Measurements from ENCODE around the gene SLCO2B1.

The SLCO2B1 gene

GRCh38 chr11:75145196-75145971, 5.5 kb upstream of the SLCO2B1 start:
- DNase-seq (ENCODE audit: low read depth, low spot score): no peak

DNA sequence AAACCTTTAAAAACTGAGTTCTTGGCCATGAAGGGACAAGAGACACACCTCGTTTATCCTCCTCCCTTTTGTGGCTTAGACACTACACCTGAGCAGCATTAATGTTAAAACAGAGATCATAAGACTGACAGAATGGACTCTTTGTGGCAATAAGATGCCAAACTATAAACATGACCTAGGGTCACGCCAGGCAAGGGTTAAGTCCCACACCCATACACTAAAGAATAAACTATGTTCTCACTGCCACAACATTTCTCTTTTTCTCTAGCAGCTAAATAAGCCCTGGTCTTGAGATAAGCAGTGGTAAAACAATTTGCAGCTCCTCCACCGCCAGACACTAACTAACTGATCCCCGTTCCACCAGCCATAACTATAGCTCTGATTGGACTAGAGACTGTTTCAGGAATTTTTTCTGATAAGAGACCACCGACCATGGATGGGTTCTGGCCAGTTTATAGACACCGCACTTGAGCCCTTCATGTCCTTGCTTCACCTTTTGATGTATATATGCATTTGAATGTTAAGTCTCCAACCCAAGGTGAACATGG, 4.9 kb upstream of the SLCO2B1 start:
- DNase-seq (ENCODE audit: low read depth, low spot score): no peak

- DNase-seq (ENCODE audit: low read depth, low spot score): no peak
These were observed 4.2 kb upstream of the SLCO2B1 start for GRCh38 chr11:75146711-75147110.

DNA sequence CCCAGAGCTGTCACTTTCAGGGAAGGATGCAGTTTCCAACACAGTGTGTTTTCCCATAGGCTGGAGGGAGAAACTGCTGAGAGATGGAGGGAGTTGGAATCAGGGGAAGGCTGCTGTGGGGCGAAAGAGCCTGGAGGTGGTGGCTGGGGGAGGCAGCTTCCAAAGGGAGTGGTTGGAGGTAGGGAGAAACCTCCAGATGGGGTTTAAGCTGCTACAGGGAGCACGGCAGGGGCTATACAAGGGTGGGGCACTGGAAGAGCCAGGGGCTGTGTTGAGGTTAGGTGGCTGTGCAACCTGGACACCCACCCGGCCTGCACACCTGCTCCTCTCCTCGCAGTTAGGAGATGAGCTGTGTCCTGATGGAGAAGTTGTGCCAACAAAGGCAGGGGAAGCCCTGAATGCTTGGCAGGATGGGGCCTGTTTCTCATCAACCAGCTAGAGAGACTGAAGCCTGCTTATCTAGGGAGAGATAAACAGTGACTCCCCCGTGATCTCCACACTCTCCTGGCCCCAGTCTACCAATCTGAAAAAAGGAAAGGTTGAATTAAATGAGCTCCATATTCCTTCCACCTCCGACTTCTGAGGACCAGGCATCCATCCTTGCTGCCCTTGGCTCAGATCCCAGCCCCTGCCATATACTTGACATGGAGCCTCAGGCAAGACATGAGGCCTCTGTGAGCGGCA, 3.6 kb upstream of the SLCO2B1 start:
- DNase-seq (ENCODE audit: low read depth, low spot score): no peak

DNA sequence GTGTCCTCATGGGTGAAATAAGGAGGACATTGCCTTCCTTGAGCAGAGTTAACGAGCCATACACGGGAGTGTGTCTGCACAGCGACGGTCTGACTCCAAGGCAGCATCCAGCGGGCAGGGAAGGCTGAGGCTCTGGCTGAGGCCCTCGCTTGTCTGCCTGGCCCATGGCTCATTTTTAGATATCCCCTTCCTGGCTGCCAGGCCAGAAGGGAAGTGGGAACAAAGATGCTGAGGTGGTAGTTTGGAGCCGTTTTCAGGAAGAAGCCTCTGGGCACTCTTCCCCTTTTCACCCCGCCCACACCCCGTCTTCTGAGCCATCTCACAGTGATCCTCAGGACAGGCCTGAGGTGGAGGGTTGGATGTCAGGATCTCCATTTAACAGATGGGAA, 3.0 kb upstream of the SLCO2B1 start:
- no peak for DNase-seq (ENCODE audit: low read depth, low spot score)

DNA sequence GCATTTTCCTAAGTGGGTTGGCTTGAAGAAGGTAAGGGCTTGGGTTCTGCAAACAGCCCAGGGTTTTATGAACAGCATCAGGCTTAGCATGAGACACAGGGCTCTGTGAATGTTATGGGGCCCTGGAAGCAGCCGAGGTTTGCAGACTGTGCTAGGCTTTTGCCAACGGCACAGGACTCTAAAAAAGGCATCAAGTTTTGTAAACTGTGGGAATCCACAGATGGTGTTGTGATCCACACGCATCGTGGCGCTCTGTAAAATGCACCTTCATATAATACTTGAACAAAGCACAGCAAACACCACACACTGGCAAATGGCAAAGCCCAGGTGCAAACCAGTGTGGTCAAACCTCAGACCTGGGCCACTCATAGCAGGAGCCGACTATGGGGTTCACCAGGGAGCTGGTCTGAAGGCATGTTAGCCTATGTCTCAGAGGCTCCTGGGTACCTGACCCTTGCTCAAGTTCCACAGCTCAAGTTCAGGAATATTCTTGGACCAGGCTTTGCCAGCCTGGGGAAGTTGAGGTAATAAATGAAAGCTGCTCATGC, 2.4 kb upstream of the SLCO2B1 start:
- no peak for DNase-seq (ENCODE audit: low read depth, low spot score)

DNA sequence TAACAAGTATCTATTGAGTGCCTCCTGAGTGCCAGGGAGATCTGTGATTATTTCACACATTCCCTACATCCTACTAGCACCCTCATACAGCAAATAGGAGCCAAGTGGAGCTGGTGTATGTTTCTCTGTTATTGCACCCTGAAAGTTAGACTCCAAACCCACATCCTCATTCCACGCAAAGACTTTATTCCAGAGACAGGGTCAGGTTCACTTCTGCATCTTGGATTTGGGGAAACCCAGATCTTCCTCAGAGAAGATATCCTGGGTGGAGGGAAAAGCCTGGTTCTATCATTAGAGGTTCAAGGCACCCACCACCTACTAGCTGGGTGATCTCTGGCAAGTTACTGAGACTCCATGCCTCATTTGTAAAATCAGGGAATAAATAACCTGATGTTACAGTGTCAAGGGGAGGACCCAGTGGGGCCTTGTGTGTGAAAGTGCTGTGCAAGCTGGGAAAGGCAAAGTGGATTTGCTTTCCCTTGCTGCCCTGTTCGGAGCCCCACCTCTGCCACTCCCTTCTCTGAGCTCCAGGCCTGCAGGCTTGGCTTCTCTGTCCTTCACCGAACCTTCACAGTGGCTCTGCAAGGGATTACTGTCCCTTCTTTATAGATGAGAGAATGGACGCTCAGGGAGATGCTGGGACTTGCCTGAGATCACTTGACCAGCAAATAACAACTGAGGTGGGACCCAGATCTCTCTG, 991 bp upstream of the SLCO2B1 start:
- no peak for DNase-seq (ENCODE audit: low read depth, low spot score)

GRCh38 chr11:75151346-75152047, 590 bp downstream of the SLCO2B1 start:
- DNase-seq (ENCODE audit: low read depth, low spot score): no peak

- no peak for DNase-seq (ENCODE audit: low read depth, low spot score)
These were observed 1.2 kb downstream of the SLCO2B1 start for GRCh38 chr11:75152090-75152489.

DNA sequence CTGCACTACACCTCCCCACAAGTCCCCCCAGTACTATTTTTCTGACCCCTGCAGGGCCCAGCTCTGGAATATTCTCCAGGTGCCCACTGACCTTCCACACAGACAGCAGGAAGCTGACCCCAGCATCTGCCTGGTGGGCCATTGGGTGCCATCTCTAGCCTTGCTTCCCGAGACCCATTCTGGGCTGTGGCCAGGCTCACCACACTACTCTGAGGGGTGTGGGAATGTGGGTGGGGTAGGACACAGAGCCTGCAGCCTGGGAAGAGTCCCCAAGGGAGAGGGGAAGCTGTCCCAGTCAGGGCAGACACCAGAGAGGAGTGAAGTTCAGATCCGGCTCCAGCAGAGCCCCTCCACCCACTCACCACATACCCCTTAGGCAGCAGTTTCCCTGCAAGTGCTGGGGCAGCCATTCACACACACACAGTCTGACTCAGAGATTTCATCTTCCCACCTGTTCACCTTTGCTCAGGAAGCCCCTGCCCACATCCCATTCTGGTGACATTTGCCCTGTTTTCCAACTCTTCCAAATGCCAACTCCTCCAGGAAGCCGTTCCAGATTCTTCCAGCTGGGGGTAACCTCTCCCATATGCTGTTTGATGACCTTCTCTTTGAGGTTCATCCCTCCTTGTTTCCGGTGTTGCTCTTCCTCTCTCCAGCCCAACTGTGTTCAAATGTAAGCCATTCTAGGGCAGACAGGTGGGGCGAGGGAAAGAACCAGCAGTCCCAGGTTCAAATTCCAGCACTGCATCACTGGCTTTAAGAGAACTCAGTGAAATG, 1.9 kb downstream of the SLCO2B1 start:
- no peak for DNase-seq (ENCODE audit: low read depth, low spot score)

DNA sequence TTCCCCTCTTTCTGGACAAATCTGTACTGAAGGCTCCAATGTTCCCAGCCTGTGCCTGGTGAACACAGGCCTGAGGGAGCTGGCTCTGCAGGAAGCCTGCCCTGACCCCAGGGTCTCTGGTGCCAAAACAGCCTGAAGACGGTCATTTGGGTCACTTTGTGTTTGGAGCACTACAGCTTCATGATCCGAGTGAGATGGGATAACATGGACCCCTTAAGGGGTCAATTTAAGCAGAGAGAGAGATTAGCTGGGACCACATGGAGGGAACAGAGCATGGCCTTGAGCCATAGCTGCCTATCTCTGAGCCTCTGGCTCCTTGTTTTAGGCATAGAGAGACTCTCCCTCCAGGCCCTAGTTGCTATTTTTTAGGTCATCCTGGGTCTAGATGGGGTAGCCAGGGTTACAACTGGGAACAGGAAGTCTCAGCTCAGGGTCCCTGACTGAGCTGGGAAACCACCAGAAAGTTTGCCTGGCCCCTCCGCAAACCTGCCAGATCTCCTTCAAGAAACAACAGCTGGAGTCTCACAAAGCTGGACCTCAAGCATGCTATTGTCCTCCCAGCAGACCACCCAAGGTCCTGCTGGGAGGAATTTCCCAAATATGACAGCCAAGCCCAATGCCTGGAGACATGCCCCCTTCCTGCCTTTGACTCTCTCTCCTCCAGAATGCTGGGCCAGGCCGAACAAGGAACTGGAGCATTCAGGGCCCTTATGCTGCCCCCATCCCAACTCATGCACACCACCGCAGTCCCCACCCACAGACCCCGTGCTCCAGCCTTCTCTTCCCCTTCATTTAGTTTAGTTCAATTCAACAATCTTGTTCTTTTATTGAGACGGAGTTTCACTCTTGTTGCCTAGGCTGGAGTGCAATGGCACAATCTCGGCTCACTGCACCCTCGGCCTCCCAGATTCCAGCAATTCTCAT, 4.0 kb downstream of the SLCO2B1 start:
- DNase-seq (ENCODE audit: low read depth, low spot score): no peak

GRCh38 chr11:75155570-75156422, 4.9 kb downstream of the SLCO2B1 start:
- DNase-seq (ENCODE audit: low read depth, low spot score): no peak

DNA sequence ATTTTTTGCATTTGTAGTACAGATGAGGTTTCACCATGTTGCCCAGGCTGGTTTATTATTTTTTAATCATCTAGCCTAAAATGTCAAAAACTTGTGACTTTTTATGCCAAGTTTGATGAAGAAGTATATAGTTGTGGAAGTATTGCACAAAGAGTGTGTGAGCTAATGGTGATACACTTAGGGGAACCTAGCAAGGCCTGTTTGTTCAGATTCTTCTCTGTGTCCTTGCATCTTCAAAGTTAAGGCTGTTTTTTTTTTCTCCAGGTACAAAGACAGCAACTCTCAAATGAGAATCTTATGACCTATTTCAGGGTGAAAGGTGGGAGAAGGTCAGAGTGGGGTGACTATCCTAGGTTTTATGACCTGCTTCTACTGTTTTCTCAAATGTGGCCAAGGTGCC, 7.3 kb downstream of the SLCO2B1 start:
- DNase-seq (ENCODE audit: low read depth, low spot score): no peak

- DNase-seq (ENCODE audit: low read depth, low spot score): no peak
These were observed 7.8 kb downstream of the SLCO2B1 start for GRCh38 chr11:75158696-75159150.

- no peak for DNase-seq (ENCODE audit: low read depth, low spot score)
These were observed 8.4 kb downstream of the SLCO2B1 start for GRCh38 chr11:75159151-75159953.

- no peak for DNase-seq (ENCODE audit: low read depth, low spot score)
These were observed 9.4 kb downstream of the SLCO2B1 start for GRCh38 chr11:75160220-75160757.

DNA sequence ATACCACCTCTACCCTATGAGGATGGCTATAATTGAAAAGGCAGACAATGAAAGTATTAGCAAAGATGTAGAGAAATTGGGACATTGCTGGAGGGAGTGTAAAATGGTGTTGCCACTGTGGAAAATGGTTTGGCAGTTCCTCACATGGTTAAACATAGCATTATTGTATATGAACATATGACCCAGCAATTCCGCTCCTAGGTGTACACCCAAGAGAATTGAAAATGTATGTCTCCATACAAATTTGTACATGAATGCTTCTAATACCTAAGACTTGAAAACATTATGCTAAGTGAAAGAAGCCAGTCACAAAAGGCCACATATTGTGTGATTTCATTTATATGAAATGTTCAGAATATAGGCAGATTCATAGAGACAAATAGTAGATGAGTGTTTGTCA, 10.0 kb downstream of the SLCO2B1 start:
- no peak for DNase-seq (ENCODE audit: low read depth, low spot score)

Data from astrocyte of the hippocampus (primary cell).